T-cell (primary cell): ENCODE data around the gene CHGA. TPM values are rescaled to one million over a fixed set of nuclear protein-coding genes. Genes with fewer than 3 reads are reported as not detected.

Source experiments
- ATAC-seq, 4 experiments: fragments of 200-7000 bp in 3 of 4; fragments of 150-1000 bp in 1 of 4; cut with Tn5 transposase; replicated peaks in 1 of 4; 1 replicate in 3 of 4; 2 replicates in 1 of 4; pipeline ENCODE4 v1.10.0; 2021; ENCODE audit warnings: moderate library complexity in 3 of 4, mild to moderate bottlenecking in 2 of 4, moderate number of reproducible peaks in 1 of 4
- CTCF ChIA-PET, 2 donors: fragments of 300-600 bp; sonication (Branson Sonifier 250); formaldehyde crosslinking; loops; one replicate each; lab custom pipeline; 2022; ENCODE audit warnings: antibody characterized with exemption in 2 of 2; lab: Charles Lee
- POLR2A ChIA-PET, 2 donors: fragments of 300-600 bp; sonication (Branson Sonifier 250); formaldehyde crosslinking; loops; one replicate each; lab custom pipeline; 2022; ENCODE audit warnings: antibody characterized with exemption in 2 of 2; lab: Charles Lee
- DNase-seq, 35 experiments: peaks; one replicate each; pipeline versions ENCODE4 v3.0.0 to v3.0.0-alpha.2; 2013 to 2023
- H3K27ac ChIP-seq: one replicate; pipeline ENCODE4 v1.5.1; 2013; ENCODE audit warnings: low read length
- H3K27me3 ChIP-seq, 2 experiments: replicated peaks in 1 of 2; 1 replicate in 1 of 2; 2 replicates in 1 of 2; pipeline versions ENCODE4 v1.6.1 to v1.7.0; 2013; ENCODE audit warnings: low read length in 1 of 2, mixed read lengths in 1 of 2; ENCODE audit not compliant: control insufficient read depth in 2 of 2, insufficient read depth in 2 of 2; ENCODE audit errors: extremely low read depth in 1 of 2
- H3K36me3 ChIP-seq, 2 donors: 1 replicate in 1 of 2; 2 replicates in 1 of 2; pipeline versions ENCODE4 v1.6.1 to v1.7.0; 2013; ENCODE audit warnings: low read length in 1 of 2; ENCODE audit not compliant: control insufficient read depth in 2 of 2, insufficient read depth in 1 of 2; ENCODE audit errors: extremely low read depth in 1 of 2
- H3K4me1 ChIP-seq, 2 experiments: 1 replicate in 1 of 2; 2 replicates in 1 of 2; pipeline versions ENCODE4 v1.6.1 to v1.7.0; 2013; ENCODE audit warnings: low read length in 2 of 2, mixed read lengths in 1 of 2; ENCODE audit not compliant: insufficient read depth in 2 of 2, control insufficient read depth in 1 of 2; ENCODE audit errors: extremely low read depth in 1 of 2
- H3K4me3 ChIP-seq, 2 donors: 1 replicate in 1 of 2; 2 replicates in 1 of 2; pipeline versions ENCODE4 v1.5.1 to v1.7.0; 2013; ENCODE audit warnings: mild to moderate bottlenecking in 2 of 2, low read length in 1 of 2, moderate library complexity in 1 of 2; ENCODE audit not compliant: control insufficient read depth in 1 of 2; ENCODE audit errors: extremely low read depth in 1 of 2
- H3K9me3 ChIP-seq: 2 replicates; pipeline ENCODE4 v1.7.0; 2013
- H3K27ac Mint-ChIP-seq, 2 donors: one replicate each; pipeline ENCODE4 v1.8.0; 2020 to 2021; ENCODE audit warnings: mild to moderate bottlenecking in 2 of 2, mixed read lengths in 2 of 2
- H3K27me3 Mint-ChIP-seq, 2 donors: one replicate each; pipeline ENCODE4 v1.8.0; 2021 to 2022; ENCODE audit warnings: mixed read lengths in 2 of 2
- H3K36me3 Mint-ChIP-seq: one replicate; pipeline ENCODE4 v1.8.0; 2021; ENCODE audit warnings: mixed read lengths
- H3K4me1 Mint-ChIP-seq, 3 donors: one replicate each; pipeline ENCODE4 v1.8.0; 2020 to 2022; ENCODE audit warnings: mixed read lengths in 3 of 3, mild to moderate bottlenecking in 1 of 3
- H3K4me3 Mint-ChIP-seq, 3 donors: one replicate each; pipeline ENCODE4 v1.8.0; 2020 to 2022; ENCODE audit warnings: mild to moderate bottlenecking in 3 of 3, mixed read lengths in 3 of 3, moderate library complexity in 3 of 3
- H3K9me3 Mint-ChIP-seq, 3 donors: one replicate each; pipeline ENCODE4 v1.8.0; 2020 to 2022; ENCODE audit warnings: mixed read lengths in 3 of 3
- WGBS: methylation state at CpG from one replicate; pipeline ENCODE4 v1.1.5; 2013; ENCODE audit warnings: missing lambda C conversion rate; ENCODE audit not compliant: insufficient coverage; 5-methylcytosine and 5-hydroxymethylcytosine counted together
- total RNA-seq, 35 experiments: library from RNA in 6 of 35; stranded (reverse) in 6 of 35; fragments of 120-200 nt in 1 of 35; gene quantifications; one replicate each; pipeline versions ENCODE4 v1.2.1 to v1.2.4 and lab custom pipeline; 2013 to 2026

The CHGA gene
- total RNA-seq, 5 donors from 2014 or later (not counting 1 experiment from before 2014, with no cell fraction given) = 0.18 TPM; not detected in 4

- Histone ChIP-seq H3K27ac (no peak overlapping the region), H3K4me1 (peaks cover 0 to 3% of the 10 kb centered on the region in 2 experiments), H3K27me3 (no peaks in the 10 kb centered on the region), H3K9me3 (no peaks in the 10 kb centered on the region), H3K4me3 (no peak overlapping the region), H3K36me3 (peaks cover 20 to 33% of the 10 kb centered on the region in 2 donors)
- 95% methylated on average over 10 of the region's 11 CpGs for WGBS
- H3K27ac Mint-ChIP-seq = no peak overlapping the region
- H3K4me1 Mint-ChIP-seq = peaks cover 3 to 4% (median 3%) of the 10 kb centered on the region in 3 donors
- H3K9me3 Mint-ChIP-seq = no peaks in the 10 kb centered on the region
- H3K36me3 Mint-ChIP-seq = peaks cover 20% of the 10 kb centered on the region
- DNase-seq (no peak), ATAC-seq (no peak)
- POLR2A ChIA-PET = no interaction called here
- no peaks in the 10 kb centered on the region for H3K27me3 Mint-ChIP-seq
- CTCF ChIA-PET = no interaction called here
- no peak overlapping the region for H3K4me3 Mint-ChIP-seq
Observed at GRCh38 chr14:92956961-92957360, 34.0 kb downstream of the CHGA start.

- Mint-ChIP-seq H3K27me3 (no peaks in the 10 kb centered on the region), H3K36me3 (peaks cover 22% of the 10 kb centered on the region)
- WGBS = 98% methylated on average over 19 of the region's 22 CpGs
Observed at GRCh38 chr14:92958373-92959188, 35.6 kb downstream of the CHGA start.

GRCh38 chr14:92959189-92959531 lies 36.2 kb downstream of the CHGA start:
- WGBS = 92% methylated on average over 7 of the region's 10 CpGs
- H3K4me1 ChIP-seq = no peaks in the 10 kb centered on the region
- Mint-ChIP-seq H3K27me3 (no peaks in the 10 kb centered on the region), H3K4me3 (no peak overlapping the region), H3K36me3 (peaks cover 24% of the 10 kb centered on the region), H3K4me1 (no peaks in the 10 kb centered on the region), H3K27ac (no peak overlapping the region), H3K9me3 (no peaks in the 10 kb centered on the region)
- ATAC-seq (no peak), DNase-seq (no peak)
- H3K27ac ChIP-seq = no peak overlapping the region
- H3K36me3 ChIP-seq = peaks cover 20 to 33% of the 10 kb centered on the region in 2 donors
- H3K27me3 ChIP-seq = no peaks in the 10 kb centered on the region
- no peak overlapping the region for H3K4me3 ChIP-seq
- ChIA-PET POLR2A (interaction anchor here in 1 of 2 donors (0.6 kb wide), 1 partner anchor 158 kb away, joined by 3 read pairs; no protein-coding TSS in a partner anchor), CTCF (interaction anchor here in 1 of 2 donors (0.6 kb wide), 1 partner anchor 11 kb away, joined by 4 read pairs; no protein-coding TSS in a partner anchor)
- H3K9me3 ChIP-seq = no peaks in the 10 kb centered on the region

More at GRCh38 chr14:92958373-92959188, 35.6 kb downstream of the CHGA start:
- H3K4me1 Mint-ChIP-seq = no peaks in the 10 kb centered on the region
- Histone ChIP-seq H3K27me3 (no peaks in the 10 kb centered on the region), H3K36me3 (peaks cover 20 to 33% of the 10 kb centered on the region in 2 donors), H3K4me1 (no peaks in the 10 kb centered on the region), H3K27ac (no peak overlapping the region), H3K4me3 (no peak overlapping the region), H3K9me3 (no peaks in the 10 kb centered on the region)
- ATAC-seq = no peak
- POLR2A ChIA-PET = interaction anchor here in 1 of 2 donors (0.6 kb wide), 1 partner anchor 158 kb away, joined by 3 read pairs; no protein-coding TSS in a partner anchor
- no peak overlapping the region for H3K4me3 Mint-ChIP-seq
- H3K27ac Mint-ChIP-seq = no peak overlapping the region
- H3K9me3 Mint-ChIP-seq = no peaks in the 10 kb centered on the region
- DNase-seq = no peak
- CTCF ChIA-PET = no interaction called here

GRCh38 chr14:92959761-92960680 lies 37.1 kb downstream of the CHGA start:
- ChIA-PET POLR2A (no interaction called here), CTCF (interaction anchor here in 1 of 2 donors (0.6 to 1.0 kb wide), 2 partner anchors 12 to 179 kb away, joined by 3 to 4 read pairs; no protein-coding TSS in a partner anchor)
- no peak for ATAC-seq
- H3K9me3 Mint-ChIP-seq = no peaks in the 10 kb centered on the region
- Histone ChIP-seq H3K9me3 (no peaks in the 10 kb centered on the region), H3K36me3 (peaks cover 20 to 33% of the 10 kb centered on the region in 2 donors), H3K4me1 (no peaks in the 10 kb centered on the region), H3K4me3 (no peak overlapping the region), H3K27me3 (no peaks in the 10 kb centered on the region), H3K27ac (no peak overlapping the region)
- no peak overlapping the region for H3K4me3 Mint-ChIP-seq
- no peaks in the 10 kb centered on the region for H3K27me3 Mint-ChIP-seq
- H3K4me1 Mint-ChIP-seq = peaks cover 0 to under 1% (median 0%) of the 10 kb centered on the region in 3 donors
- H3K27ac Mint-ChIP-seq = no peak overlapping the region
- no peak for DNase-seq
- peaks cover 24% of the 10 kb centered on the region for H3K36me3 Mint-ChIP-seq
- WGBS = 96% methylated on average over 20 of the region's 30 CpGs

GRCh38 chr14:92960706-92961566 lies 38.0 kb downstream of the CHGA start:
- Mint-ChIP-seq H3K27ac (no peak overlapping the region), H3K4me1 (peaks cover 0 to 3% (median 0%) of the 10 kb centered on the region in 3 donors), H3K36me3 (peaks cover 24% of the 10 kb centered on the region), H3K27me3 (no peaks in the 10 kb centered on the region), H3K9me3 (no peaks in the 10 kb centered on the region), H3K4me3 (no peak overlapping the region)
- Histone ChIP-seq H3K4me3 (no peak overlapping the region), H3K9me3 (no peaks in the 10 kb centered on the region), H3K27ac (no peak overlapping the region), H3K27me3 (no peaks in the 10 kb centered on the region), H3K4me1 (no peaks in the 10 kb centered on the region), H3K36me3 (peaks cover 20 to 33% of the 10 kb centered on the region in 2 donors)
- ATAC-seq (no peak), DNase-seq (no peak)
- CTCF ChIA-PET = interaction anchor here in 1 of 2 donors (1.0 kb wide), 1 partner anchor 178 kb away, joined by 3 read pairs; no protein-coding TSS in a partner anchor
- POLR2A ChIA-PET = interaction anchor here in 1 of 2 donors (0.5 kb wide), 1 partner anchor 113 kb away, joined by 3 read pairs; no protein-coding TSS in a partner anchor
- WGBS = 97% methylated on average over 15 of the region's 18 CpGs
